Fibroblast of lung (primary cell): ENCODE measurements around the gene TASP1.

Experiments used
- CTCF ChIP-seq, 2 donors: IDR thresholded peaks in 1 of 2; conservative IDR thresholded peaks in 1 of 2; 1 replicate in 1 of 2; 2 replicates in 1 of 2; pipeline ENCODE4 v1.5.1; 2011 to 2012; ENCODE audit warnings: low read length in 2 of 2, control low read depth in 1 of 2, inconsistent platforms in 1 of 2, low read depth in 1 of 2, mild to moderate bottlenecking in 1 of 2
- EZH2 ChIP-seq: IDR thresholded peaks from 2 replicates; pipeline ENCODE4 v1.5.1; 2012; ENCODE audit warnings: low read length, control low read depth, mild to moderate bottlenecking; ENCODE audit errors: missing control alignments

- TF ChIP-seq EZH2 (no peak), CTCF (conservative IDR thresholded peaks at IDR 0.05 in 1 of 2, IDR thresholded peaks at IDR 0.05 in 1 of 2; ENCODE audit: low read depth in 1 of 2, low read length in 2 of 2) (no peak)
Measured at GRCh38 chr20:13654463-13655023, 15.8 kb upstream of the TASP1 start.
